NB4 (cell line): ENCODE data around the gene IRF9.

Experiments
- DNase-seq: peaks from one replicate; pipeline ENCODE4 v3.0.0; 2010; ENCODE audit warnings: low read depth
- H3K4me3 ChIP-seq: one replicate; pipeline ENCODE4 v1.5.1; 2011; ENCODE audit warnings: mild to moderate bottlenecking, low read depth, low read length, moderate library complexity
- CTCF ChIP-seq: IDR thresholded peaks from one replicate; pipeline ENCODE4 v1.5.1; 2012; ENCODE audit warnings: low read depth, low read length
- MAX ChIP-seq: IDR thresholded peaks from 2 replicates; pipeline ENCODE4 v1.6.1; 2011; ENCODE audit warnings: low read depth, low read length
- MYC ChIP-seq: IDR thresholded peaks from 2 replicates; pipeline ENCODE4 v1.6.1; 2011; ENCODE audit warnings: low read depth, low read length
- POLR2A ChIP-seq: IDR thresholded peaks from 2 replicates; pipeline ENCODE4 v1.6.1; 2011; ENCODE audit warnings: mild to moderate bottlenecking; ENCODE audit not compliant: insufficient read length; ENCODE audit errors: extremely low read depth

Gene IRF9

GRCh38 chr14:24129410-24129998, 31.6 kb upstream of the IRF9 start:
- TF ChIP-seq CTCF: no peak
- H3K4me3 ChIP-seq: no peak overlapping the region
- no peak for DNase-seq

GRCh38 chr14:24130380-24130716, 30.7 kb upstream of the IRF9 start, which contains the start of gene FITM1:
Gene FITM1 (plus strand): TSS chr14:24130659. CDS start chr14:24131564, 905 bp downstream.
- no peak within 1 kb of the TSS for H3K4me3 ChIP-seq
- DNase-seq: no peak
- TF ChIP-seq CTCF (no peak), POLR2A (no peak), MAX (no peak), MYC (no peak)

- no peak for TF ChIP-seq MYC
- no peak for TF ChIP-seq POLR2A
- no peak for TF ChIP-seq MAX
- no peak for TF ChIP-seq CTCF
- no peak overlapping the region for H3K4me3 ChIP-seq
- no peak for DNase-seq
Measured at GRCh38 chr14:24130717-24131548, 30.1 kb upstream of the IRF9 start.

- DNase-seq: no peak
Measured at GRCh38 chr14:24131549-24131966, 29.5 kb upstream of the IRF9 start.

GRCh38 chr14:24132061-24132685, 28.9 kb upstream of the IRF9 start:
- no peak for TF ChIP-seq MAX
- no peak for TF ChIP-seq CTCF
- no peak for TF ChIP-seq POLR2A
- TF ChIP-seq MYC: no peak
- H3K4me3 ChIP-seq: no peak overlapping the region
- no peak for DNase-seq

More at GRCh38 chr14:24131549-24131966, 29.5 kb upstream of the IRF9 start:
- no peak overlapping the region for H3K4me3 ChIP-seq
- TF ChIP-seq MYC (no peak), MAX (no peak), CTCF (no peak), POLR2A (no peak)
